ENCODE results near the gene GARNL3.

- TF ChIP-seq POLR2A (IDR thresholded peaks at IDR 0.05) (no peak), CTCF (IDR thresholded peaks at IDR 0.05) (peak; percentile 29 to 50 (median 42))
Measured at GRCh38 chr9:127397646-127398274, 133.2 kb downstream of the GARNL3 start.

All from right lobe of liver (tissue), 4 donors.